OCI-M2 (cell line): ENCODE data around the gene PHLPP2.

ENCODE experiments used
- DNase-seq: peaks from one replicate; lab custom pipeline; 2025; ENCODE audit not compliant: unreplicated experiment; lab: John Stamatoyannopoulos, UW

Gene PHLPP2

GRCh38 chr16:71724320-71724751 is at the start of gene PHLPP2:
Gene PHLPP2 (minus strand): TSS chr16:71724701. CDS start chr16:71714795, 9,906 bp downstream.
- no peak for DNase-seq

- no peak for DNase-seq
Measured at GRCh38 chr16:71771571-71771970, 47.1 kb upstream of the PHLPP2 start.

- DNase-seq: no peak
Measured at GRCh38 chr16:71769222-71769621, 44.7 kb upstream of the PHLPP2 start.

- DNase-seq: no peak
Measured at GRCh38 chr16:71767060-71767900, 42.8 kb upstream of the PHLPP2 start.

GRCh38 chr16:71762186-71762585 is 37.7 kb upstream of the PHLPP2 start:
- DNase-seq: no peak

- no peak for DNase-seq
Measured at GRCh38 chr16:71761097-71761496, 36.6 kb upstream of the PHLPP2 start.

- DNase-seq: no peak
Measured at GRCh38 chr16:71758293-71758760, 33.8 kb upstream of the PHLPP2 start.

- DNase-seq: no peak
Measured at GRCh38 chr16:71754652-71755051, 30.2 kb upstream of the PHLPP2 start.

- no peak for DNase-seq
Measured at GRCh38 chr16:71754108-71754507, 29.6 kb upstream of the PHLPP2 start.

GRCh38 chr16:71748226-71748625 is 23.7 kb upstream of the PHLPP2 start:
- no peak for DNase-seq

- no peak for DNase-seq
Measured at GRCh38 chr16:71746442-71747046, 22.0 kb upstream of the PHLPP2 start.

- no peak for DNase-seq
Measured at GRCh38 chr16:71738855-71739254, 14.4 kb upstream of the PHLPP2 start.

GRCh38 chr16:71737501-71737900 is 13.0 kb upstream of the PHLPP2 start:
- no peak for DNase-seq

- DNase-seq: no peak
Measured at GRCh38 chr16:71734511-71734910, 10.0 kb upstream of the PHLPP2 start.

GRCh38 chr16:71732587-71732986 is 8.1 kb upstream of the PHLPP2 start:
- DNase-seq: no peak

GRCh38 chr16:71727551-71728324 is 3.2 kb upstream of the PHLPP2 start:
- no peak for DNase-seq

GRCh38 chr16:71726476-71727315 is 2.2 kb upstream of the PHLPP2 start:
- no peak for DNase-seq

- no peak for DNase-seq
Measured at GRCh38 chr16:71723537-71724319, 773 bp downstream of the PHLPP2 start.

- DNase-seq: no peak
Measured at GRCh38 chr16:71722801-71723536, 1.5 kb downstream of the PHLPP2 start.
